HG02642 (cell line): ENCODE data around the gene GOLT1A.

Experiments
- ATAC-seq: cut with Tn5 transposase; IDR thresholded peaks from one replicate; pipeline ENCODE4 v1.9.1; 2021; ENCODE audit warnings: mild to moderate bottlenecking; ENCODE audit not compliant: unreplicated experiment, poor library complexity

The GOLT1A gene

GRCh38 chr1:204194771-204195170 lies 19.0 kb downstream of the GOLT1A start:
- no peak for ATAC-seq

DNA sequence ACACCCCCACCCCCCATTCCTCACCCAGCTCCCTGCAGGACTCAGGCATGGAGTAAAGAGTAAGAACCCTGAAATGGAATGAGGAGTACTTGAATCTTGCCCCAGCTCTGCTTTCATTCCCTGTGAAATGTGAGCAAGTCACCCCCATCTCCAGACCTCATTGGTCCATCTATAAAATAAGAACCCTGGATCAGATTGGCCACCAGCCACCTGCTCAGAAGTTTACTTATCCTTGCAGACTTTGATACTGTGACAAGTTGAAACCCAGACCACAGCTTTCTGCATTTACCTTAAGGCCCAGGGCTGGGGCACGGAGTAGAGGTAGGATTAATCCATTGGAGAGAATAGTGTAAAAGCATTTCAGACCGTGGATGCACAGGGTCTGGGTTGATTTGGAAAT lies 19.7 kb downstream of the GOLT1A start:
- no peak for ATAC-seq

DNA sequence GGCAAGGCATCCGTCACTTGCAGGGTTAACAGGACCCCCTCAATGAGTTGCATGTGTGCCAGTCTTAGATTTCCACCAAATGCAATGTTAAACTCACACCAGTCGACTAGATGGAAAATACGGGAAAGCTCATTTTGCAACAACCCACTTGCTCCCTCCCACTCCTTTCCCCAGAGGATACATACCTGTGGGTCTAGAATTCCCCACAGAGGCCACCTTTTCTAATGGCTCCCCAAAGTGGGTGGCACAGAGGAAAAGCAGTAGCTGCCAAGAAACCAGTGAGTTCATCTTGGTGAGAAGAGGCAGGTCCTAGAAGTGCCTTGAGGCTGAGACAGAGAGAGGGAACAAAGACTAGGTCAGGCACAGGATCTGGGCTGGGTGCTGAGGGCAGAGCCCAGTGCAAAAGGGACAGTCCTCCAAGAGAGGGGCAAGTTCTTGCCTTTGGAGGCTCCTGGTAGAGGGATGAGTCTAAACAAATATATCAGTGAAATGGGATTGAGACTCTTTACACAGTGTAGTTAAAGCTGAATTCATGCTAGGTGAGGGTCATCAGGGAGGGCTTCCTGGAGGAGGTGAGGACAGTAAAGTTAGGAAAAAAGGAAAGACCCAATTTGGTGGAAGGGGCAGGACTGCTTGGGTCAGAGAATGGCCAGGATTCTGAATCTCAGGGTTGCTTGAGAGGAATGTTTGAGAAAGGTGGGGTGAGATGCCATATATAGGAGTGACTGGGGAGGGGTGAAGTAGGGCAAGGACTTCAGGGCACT lies 21.0 kb downstream of the GOLT1A start:
- ATAC-seq = no peak

- no peak for ATAC-seq
Observed at GRCh38 chr1:204192046-204192445, 21.7 kb downstream of the GOLT1A start.

DNA sequence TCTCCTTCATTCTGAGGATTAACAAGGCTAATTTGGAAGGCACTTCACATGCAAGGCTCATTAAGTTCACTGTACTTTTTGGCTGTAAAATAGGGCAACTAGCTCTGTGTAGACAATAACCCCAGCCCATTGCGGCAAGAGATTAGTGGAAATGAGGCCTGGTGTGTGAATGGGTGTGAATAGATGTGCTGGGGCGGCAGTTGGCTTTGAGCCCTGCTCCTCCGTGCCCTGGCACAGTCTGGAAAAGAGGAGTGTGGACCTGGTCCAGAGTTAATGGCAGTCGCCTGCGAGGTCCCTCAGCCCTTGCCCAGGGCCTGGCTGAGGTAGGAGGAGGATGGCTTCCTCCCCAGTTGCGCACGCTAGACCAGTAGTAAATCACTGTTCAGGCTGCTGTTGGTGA lies 22.3 kb downstream of the GOLT1A start:
- no peak for ATAC-seq

GRCh38 chr1:204190212-204191211 lies 23.3 kb downstream of the GOLT1A start:
- ATAC-seq = no peak

- ATAC-seq = no peak
Observed at GRCh38 chr1:204188959-204189639, 24.7 kb downstream of the GOLT1A start.

GRCh38 chr1:204186597-204186996 lies 27.2 kb downstream of the GOLT1A start:
- ATAC-seq = no peak

GRCh38 chr1:204181116-204181515 lies 32.7 kb downstream of the GOLT1A start:
- no peak for ATAC-seq

DNA sequence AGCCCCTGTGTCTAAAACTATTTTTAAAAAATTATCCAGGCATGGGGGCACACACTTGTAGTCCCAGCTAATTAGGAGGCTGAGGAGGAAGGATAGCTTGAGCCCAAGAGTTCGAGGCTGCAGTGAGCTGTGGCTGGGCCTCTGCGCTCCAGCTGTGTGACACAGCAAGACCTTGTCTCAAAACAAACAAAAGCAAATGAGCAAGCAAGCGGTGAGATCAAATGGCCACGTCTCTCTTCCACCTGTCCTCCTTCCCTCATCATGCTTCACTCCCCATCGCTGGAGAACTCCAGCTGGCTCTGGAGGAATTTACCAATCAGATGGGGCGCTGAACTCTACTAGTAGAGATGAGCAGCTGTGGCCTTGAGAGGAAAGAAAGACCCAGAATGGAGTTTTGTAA lies 33.7 kb downstream of the GOLT1A start:
- ATAC-seq = no peak

- ATAC-seq = no peak
Observed at GRCh38 chr1:204178487-204179281, 35.1 kb downstream of the GOLT1A start.

- ATAC-seq = no peak
Observed at GRCh38 chr1:204177133-204177532, 36.7 kb downstream of the GOLT1A start.

- ATAC-seq = no peak
Observed at GRCh38 chr1:204176049-204176448, 37.7 kb downstream of the GOLT1A start.

DNA sequence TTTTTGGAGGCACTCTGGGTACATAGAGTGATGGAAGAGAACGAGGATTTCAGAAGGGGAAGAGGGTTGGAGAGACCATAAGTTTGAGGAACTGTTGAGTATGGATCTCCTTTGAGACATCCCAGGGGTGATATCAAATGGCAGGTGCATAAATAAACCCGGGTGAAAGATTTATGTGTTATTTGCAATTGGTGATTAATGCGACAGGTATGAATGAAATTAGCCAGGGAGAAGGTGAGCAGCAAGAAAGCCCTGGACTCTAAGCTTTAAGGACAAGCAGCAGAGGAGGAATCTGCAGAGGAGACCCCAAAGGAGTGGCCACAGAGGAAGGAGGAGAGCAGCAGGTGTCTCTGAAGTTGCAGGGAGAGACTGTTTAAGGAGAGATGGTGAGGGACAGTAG lies 38.8 kb downstream of the GOLT1A start:
- ATAC-seq = no peak

- ATAC-seq = no peak
Observed at GRCh38 chr1:204172404-204173029, 41.3 kb downstream of the GOLT1A start.

DNA sequence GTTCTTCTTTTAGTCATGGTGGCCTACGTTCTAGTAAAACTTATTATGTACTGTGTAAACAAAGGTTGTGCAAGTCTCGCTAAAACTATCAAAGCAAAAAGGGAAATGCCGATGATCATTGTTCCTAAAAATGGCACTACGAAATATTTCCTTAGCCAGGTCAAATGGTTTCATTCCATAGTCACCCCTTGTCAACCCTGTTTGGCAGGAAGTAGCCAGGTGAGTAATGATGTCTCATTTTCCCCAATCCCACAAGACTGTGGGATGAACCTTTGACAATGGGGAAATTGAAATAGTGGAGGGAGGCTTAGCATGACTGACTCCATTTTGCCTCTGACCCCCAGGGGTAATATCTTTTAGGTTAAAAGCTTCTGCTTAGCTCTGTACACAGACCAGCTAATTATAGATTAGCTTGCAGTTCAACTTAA lies 42.0 kb downstream of the GOLT1A start:
- no peak for ATAC-seq

DNA sequence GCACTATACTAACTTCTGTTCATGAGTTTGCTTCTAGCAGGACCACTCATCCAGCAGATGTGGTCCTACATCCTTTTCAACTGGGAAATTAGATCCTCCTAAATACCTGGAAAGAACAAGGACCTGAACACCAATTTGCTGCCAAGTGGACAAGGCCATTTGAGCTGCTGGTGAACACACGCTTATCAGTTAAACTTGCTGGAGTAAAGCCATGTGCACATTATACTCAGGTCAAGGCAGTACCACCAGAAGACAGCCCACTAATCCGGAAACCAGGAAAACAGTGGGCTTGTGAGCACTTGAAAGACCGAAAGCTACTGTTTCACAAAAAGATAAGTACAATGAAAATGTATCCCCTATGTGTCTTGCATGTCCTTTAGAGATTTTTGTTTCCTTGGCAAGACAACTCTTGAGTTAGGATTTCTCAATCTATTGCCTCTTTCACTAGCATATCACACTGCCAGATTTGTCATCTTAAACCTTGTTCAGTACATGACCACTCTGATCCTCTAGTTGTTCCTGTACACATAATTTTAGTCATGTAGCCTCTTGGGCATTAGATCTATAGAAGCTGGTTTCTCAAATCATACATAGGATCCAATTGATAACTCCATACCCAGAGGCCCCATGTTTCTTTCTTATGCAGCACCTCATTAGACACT lies 43.2 kb downstream of the GOLT1A start:
- no peak for ATAC-seq

- no peak for ATAC-seq
Observed at GRCh38 chr1:204169858-204170257, 43.9 kb downstream of the GOLT1A start.

DNA sequence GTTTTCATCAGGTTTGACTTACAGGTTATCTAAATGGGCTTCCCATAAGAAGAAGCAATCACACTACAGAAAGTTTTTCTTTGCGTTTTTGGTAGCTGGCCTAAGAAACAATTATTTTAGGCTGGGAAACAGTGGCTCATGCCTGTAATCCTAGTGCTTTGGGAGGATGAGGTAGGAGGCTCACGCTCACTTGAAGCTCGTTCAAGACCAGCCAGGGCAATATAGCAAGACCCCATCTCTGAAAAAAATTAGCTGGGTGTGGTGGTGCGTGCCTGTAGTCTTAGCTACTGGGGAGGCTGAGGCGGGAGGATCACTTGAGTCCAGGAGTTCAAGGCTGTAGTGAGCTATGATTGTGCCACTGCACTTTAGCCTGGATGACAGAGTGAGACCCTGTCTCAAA lies 46.1 kb downstream of the GOLT1A start:
- ATAC-seq = no peak
